A172 (cell line): ENCODE results near the gene CCDC92. TPM values are rescaled to one million over a fixed set of nuclear protein-coding genes. Genes with fewer than 3 reads are reported as not detected.

Experiments used
- DNase-seq: peaks from one replicate; pipeline ENCODE4 v3.0.0-alpha.2; 2015; ENCODE audit warnings: low spot score
- total RNA-seq: library from RNA; depleted of rRNA; stranded (reverse); fragments of >200 nt; shearing (Covaris generic); gene quantifications from 2 replicates; pipeline ENCODE4 v1.2.3, GENCODE V29; 2014; rRNA removed

Gene CCDC92
- total RNA-seq, 1 experiment from 2014 or later = 7.9 TPM

DNA sequence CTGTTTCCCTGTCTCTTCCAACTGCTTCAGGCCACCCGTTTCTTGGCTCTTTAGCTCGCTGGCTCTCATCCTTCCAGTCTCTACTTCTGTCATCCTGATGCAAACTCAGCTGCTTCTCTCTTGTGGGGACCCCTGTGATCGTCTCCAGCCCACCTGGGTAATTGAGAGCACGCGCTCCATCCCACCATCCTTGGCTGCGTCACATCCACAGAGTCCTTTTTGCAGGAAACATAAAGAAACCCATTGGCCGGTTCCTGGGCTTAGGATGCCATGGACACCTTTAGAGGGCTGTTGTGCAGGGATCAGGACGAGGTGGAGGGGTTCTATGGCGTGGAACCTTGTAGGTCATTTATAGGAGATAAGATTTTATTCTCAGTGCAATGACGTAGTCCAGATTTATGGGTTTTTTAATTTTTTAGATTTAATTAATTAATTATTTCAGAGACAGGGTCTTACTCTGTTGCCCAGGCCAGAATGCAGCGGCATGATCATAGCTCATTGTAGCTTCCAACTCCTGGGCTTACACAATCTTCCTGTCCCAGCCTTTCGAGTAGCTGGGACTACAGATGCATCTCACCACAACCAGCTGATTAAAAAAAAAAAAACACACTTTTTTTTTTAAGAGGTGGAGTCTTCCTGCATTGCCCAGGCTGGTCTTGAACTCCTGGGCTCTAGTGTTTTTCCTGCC lies 82.6 kb downstream of the CCDC92 start:
- no peak for DNase-seq

DNA sequence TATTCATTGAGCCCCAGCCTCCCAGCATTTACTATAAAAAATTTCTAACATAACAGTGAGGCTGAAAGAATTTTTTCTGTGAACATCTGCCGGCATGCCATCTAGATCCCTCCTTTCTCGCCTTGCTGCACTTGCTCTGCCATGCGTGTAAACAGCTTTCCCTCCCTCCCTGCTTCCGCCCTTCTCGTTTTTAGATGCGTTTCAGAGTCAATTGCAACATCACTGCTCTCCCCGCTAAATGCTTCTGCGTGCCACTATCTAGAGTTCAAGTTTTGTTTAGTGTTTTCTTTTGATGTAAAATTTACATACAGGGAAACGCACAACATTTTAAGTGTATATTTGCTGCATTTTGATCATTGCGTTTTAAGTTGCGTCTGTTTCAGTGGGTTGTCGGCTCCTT lies 83.6 kb downstream of the CCDC92 start:
- no peak for DNase-seq

DNA sequence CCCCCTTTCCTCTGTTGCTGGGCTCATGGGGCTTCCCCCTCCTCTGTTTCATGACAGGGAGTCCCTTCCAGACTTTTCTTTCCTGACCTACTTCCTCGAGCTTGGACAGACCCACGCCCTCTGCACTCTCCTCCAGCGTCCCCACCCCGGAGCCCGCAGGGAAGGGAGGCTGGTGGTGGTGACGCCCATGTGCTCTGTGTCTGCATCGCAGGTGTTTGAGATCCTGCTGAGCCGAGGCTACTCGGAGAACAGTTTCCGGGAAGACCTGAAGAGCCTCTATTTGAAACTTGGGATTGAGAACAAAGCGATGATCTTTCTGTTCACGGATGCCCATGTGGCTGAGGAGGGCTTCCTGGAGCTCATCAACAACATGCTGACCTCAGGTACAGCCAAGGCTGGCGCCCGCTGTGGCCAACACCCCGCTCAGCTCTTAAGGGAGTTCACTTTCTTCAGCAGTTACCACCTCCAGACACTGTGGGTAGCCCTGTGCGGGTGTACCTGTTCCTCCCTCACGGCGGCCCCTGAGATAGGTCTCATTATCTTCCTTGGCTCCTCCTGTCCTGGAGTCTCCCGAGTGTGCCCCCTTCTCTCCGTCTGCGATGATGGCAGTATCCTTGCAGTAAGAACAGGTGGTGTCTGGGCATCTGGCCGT lies 85.6 kb downstream of the CCDC92 start:
- DNase-seq = no peak

DNA sequence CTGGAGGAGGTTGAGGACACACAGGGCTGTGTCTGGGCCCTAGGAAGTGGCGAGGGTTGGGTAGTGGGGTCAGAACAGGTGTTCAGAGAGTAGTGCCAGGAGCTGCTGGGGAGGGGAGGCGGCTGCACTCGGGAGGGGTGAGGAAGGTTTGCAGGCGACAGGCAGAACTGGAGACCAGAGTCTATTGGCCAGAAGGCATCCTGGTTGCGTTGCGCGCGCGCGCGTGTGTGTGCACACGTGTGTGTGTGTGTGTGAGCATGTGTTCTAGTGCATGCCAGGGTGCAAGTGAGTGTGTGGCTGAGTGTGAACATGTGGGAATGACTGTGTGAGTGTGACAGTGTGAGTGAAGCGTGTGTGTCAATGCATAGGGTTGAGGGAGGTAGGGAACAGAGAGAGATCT lies 86.4 kb downstream of the CCDC92 start:
- no peak for DNase-seq

Other genes starting within 250 kb of the CCDC92 start
- gene DNAH10, start 210.5 kb downstream of the CCDC92 start, total RNA-seq = 0.09 and 1.1 TPM in 2 replicates
- 70.0 and 72.0 TPM in 2 replicates for gene ZNF664, start 384 bp upstream of the CCDC92 start, total RNA-seq